Left lung (tissue), 10 donors: ENCODE data around the gene CAPRIN2. TPM values are rescaled to one million over a fixed set of nuclear protein-coding genes. Genes with fewer than 3 reads are reported as not detected.

Experiments used
- ATAC-seq: fragments of 200-7000 bp; cut with Tn5 transposase; one replicate; pipeline ENCODE4 v1.9.1; 2020; ENCODE audit warnings: moderate library complexity
- DNase-seq, 4 donors: peaks; one replicate each; pipeline ENCODE4 v3.0.0-alpha.2; 2013 to 2020
- H3K27ac ChIP-seq, 2 donors: fragments of 200-600 bp; sonication (generic) in 1 of 2; one replicate each; pipeline versions ENCODE4 v1.5.0 to v1.8.0; 2020 to 2021
- H3K27me3 ChIP-seq, 2 donors: fragments of 200-600 bp; sonication (generic) in 1 of 2; one replicate each; pipeline versions ENCODE4 v1.5.0 to v1.8.0; 2020 to 2021
- H3K36me3 ChIP-seq, 2 donors: fragments of 200-600 bp; sonication (generic) in 1 of 2; one replicate each; pipeline versions ENCODE4 v1.5.0 to v1.8.0; 2020 to 2021
- H3K4me1 ChIP-seq, 2 donors: fragments of 200-600 bp; one replicate each; pipeline ENCODE4 v1.8.0; 2021
- H3K4me3 ChIP-seq, 2 donors: fragments of 200-600 bp; sonication (generic) in 1 of 2; one replicate each; pipeline versions ENCODE4 v1.5.0 to v1.8.0; 2020 to 2021; ENCODE audit warnings: mild to moderate bottlenecking in 1 of 2
- H3K9me3 ChIP-seq, 2 donors: fragments of 200-600 bp; sonication (generic) in 1 of 2; one replicate each; pipeline versions ENCODE4 v1.5.0 to v1.8.0; 2020 to 2021
- intact Hi-C, 2 donors: fragments of 100-400 bp; cut with DNase I; formaldehyde crosslinking; loops; one replicate each; pipeline versions ENCODE4 v1.11.2 to v1.14.2; 2022
- polyA plus RNA-seq, 6 donors: library from polyadenylated mRNA; unstranded; fragments of 120-200 nt; gene quantifications; one replicate each; pipeline ENCODE4 v1.2.1, GENCODE V29; 2013; ENCODE audit not compliant: insufficient read length in 6 of 6
- total RNA-seq, 2 donors: library from RNA; stranded (reverse); fragmentation: NEBNext Ultra II Directional; extraction: Animal tissue kit (Norgen Biotek cat#: 25700); gene quantifications; one replicate each; pipeline ENCODE4 v1.2.1, GENCODE V29; 2021
- TF ChIP-seq, protein P1 (sequence below), 2 donors: fragments of 200-600 bp; sonication (generic) in 1 of 2; IDR thresholded peaks; one replicate each; pipeline versions ENCODE4 v1.5.0 to v1.8.0; 2021; ENCODE audit warnings: antibody characterized with exemption in 2 of 2
- donor health status: DM: no; HTN: yes; CAD: no.
- donor health status: DM: no; HTN: no; CAD: no.

CAPRIN2 gene
- total and polyA plus RNA-seq, 8 donors = 16.4 to 66.3 (median 46.0) TPM

DNA sequence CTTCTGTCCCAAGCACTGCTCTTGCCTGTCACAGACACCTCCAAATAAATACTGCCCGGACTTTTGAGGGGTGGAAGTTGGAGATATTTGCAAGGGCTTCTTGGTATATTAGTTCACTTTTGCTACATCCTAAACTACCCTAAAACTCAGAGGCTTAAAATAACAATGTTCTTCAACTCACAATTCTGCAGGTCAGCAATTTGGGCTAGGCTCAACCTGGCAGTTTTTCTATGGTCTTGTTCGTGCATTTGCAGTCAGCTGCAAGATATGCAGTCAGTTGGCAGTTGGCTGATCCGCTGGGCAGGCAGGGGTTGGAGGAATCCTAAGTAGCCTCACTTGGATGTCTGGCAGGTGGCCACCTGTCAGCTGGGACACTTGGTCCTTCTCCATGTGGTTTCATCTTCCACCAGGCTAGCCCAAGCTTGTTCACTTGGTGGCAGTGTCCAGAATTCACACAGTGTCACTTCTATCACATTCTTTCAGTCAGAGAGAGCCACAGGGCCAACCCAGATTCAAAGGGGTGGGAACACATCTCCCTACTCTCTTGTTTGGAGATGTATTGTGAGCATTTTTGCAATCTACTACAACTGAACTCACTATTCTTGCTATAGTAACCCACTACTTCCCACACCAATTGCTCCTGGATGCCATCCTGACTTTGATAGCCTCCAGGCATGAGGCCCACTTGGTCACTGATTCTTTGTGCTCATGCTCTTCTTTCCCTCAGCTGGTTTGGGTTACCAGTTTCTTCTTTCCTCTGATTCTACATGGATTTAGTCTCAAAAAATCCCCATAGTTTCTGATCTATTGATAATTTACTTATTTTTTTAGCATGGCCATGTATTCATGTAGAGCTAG is 27.8 kb upstream of the CAPRIN2 start:
- TF ChIP-seq, protein P1, sequence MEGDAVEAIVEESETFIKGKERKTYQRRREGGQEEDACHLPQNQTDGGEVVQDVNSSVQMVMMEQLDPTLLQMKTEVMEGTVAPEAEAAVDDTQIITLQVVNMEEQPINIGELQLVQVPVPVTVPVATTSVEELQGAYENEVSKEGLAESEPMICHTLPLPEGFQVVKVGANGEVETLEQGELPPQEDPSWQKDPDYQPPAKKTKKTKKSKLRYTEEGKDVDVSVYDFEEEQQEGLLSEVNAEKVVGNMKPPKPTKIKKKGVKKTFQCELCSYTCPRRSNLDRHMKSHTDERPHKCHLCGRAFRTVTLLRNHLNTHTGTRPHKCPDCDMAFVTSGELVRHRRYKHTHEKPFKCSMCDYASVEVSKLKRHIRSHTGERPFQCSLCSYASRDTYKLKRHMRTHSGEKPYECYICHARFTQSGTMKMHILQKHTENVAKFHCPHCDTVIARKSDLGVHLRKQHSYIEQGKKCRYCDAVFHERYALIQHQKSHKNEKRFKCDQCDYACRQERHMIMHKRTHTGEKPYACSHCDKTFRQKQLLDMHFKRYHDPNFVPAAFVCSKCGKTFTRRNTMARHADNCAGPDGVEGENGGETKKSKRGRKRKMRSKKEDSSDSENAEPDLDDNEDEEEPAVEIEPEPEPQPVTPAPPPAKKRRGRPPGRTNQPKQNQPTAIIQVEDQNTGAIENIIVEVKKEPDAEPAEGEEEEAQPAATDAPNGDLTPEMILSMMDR (IDR thresholded peaks at IDR 0.05) = no peak
- Histone ChIP-seq H3K36me3 (no peaks in the 10 kb centered on the region), H3K4me3 (no peak overlapping the region), H3K4me1 (no peaks in the 10 kb centered on the region), H3K9me3 (peaks cover 0 to 4% of the 10 kb centered on the region in 2 donors), H3K27me3 (no peaks in the 10 kb centered on the region), H3K27ac (no peak overlapping the region)
- intact Hi-C loops = no loop called here
- DNase-seq = no peak
- ATAC-seq = no peak

DNA sequence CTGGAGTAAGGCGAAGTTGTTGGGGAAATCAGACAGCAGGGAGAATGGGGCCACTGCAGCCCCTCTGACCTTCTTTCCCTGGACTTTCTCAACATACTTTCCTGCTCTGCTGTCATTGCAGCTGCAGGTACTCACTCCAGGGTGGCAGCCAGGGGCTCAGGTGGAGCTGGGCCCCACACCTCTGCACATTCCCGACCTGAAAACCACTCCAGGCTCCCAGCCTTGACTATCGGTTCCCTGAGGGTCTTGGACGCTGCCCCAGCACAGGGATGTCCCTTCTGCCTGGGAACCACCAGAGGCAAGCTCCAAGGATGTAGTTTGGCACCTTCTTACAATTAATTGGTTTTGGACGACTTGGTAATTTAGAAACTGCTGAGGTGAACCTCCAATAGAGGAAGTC is 24.8 kb upstream of the CAPRIN2 start:
- Histone ChIP-seq H3K36me3 (no peaks in the 10 kb centered on the region), H3K27ac (no peak overlapping the region), H3K9me3 (peaks cover 0 to 21% of the 10 kb centered on the region in 2 donors), H3K4me3 (no peak overlapping the region), H3K27me3 (no peaks in the 10 kb centered on the region), H3K4me1 (no peaks in the 10 kb centered on the region)
- intact Hi-C loops = no loop called here
- ATAC-seq (no peak), DNase-seq (no peak)
- TF ChIP-seq, protein P1 (IDR thresholded peaks at IDR 0.05) = no peak

DNA sequence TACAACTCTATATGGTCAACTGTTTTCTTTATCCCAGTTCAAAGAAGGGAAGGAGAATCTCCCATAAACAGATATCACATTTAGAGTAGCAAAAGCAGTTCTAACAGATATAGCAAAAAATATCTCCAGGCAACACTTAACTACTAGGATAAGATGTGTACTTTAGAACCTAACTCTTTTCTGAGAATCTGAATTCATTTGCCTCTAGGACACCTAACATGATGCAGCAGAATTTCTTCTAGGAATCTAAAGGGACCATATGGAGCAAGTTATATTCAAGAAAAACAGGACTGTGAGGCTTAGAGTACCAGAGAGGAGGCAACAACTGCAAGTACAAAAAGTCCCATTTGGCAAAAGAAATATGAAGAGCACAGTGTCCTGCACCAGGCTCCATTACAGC is 24.4 kb upstream of the CAPRIN2 start:
- DNase-seq = no peak

DNA sequence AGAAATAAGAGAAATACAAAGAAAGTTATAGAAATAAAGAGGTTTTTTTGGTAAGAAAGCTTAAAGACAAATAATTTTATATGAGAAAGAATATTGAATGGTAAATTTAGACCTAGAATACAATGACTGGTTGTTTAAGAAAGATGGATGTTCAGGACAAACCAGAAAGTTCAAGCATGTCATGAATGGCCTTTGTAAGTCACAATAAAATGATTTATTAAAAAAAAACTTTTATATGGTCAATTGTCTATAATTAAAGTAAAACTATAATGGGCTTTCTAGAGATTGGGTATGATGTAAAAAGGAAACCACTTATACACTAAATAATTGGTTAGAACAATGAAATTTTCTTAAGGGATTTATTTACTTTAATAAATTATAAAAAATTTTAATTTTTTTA is 19.8 kb upstream of the CAPRIN2 start:
- Histone ChIP-seq H3K4me3 (no peak overlapping the region), H3K9me3 (peaks cover 0 to 24% of the 10 kb centered on the region in 2 donors), H3K27ac (no peak overlapping the region), H3K27me3 (no peaks in the 10 kb centered on the region), H3K4me1 (no peaks in the 10 kb centered on the region), H3K36me3 (no peaks in the 10 kb centered on the region)
- ATAC-seq (no peak), DNase-seq (no peak)
- TF ChIP-seq, protein P1 (IDR thresholded peaks at IDR 0.05) = no peak
- intact Hi-C loops = no loop called here

More for the DNA sequence above, 24.4 kb upstream of the CAPRIN2 start:
- peaks cover 0 to 24% of the 10 kb centered on the region in 2 donors for H3K9me3 ChIP-seq
- TF ChIP-seq, protein P1 (IDR thresholded peaks at IDR 0.05) = no peak
- H3K27me3 ChIP-seq = no peaks in the 10 kb centered on the region
- H3K36me3 ChIP-seq = no peaks in the 10 kb centered on the region
- H3K4me3 ChIP-seq = no peak overlapping the region
- no peak overlapping the region for H3K27ac ChIP-seq
- intact Hi-C loops = no loop called here
- no peak for ATAC-seq
- H3K4me1 ChIP-seq = no peaks in the 10 kb centered on the region

DNA sequence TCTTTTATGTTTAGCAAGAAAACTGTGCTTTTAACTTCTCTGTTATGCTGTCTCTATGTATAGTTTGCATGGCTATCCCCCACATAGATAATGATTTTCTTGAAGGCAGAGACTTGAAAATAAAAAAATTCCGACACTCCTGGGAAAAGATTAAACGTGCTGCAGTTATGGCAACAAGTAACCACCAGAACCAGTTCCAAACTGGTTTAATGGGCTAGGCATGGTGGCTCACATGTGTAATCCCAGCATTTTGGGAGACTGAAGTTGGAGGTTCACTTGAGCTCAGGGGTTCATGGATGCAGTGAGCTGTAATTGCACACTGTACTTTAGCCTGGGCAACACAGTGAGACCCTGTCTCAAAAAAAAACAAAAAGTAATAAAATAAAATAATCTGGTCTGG is 15.1 kb upstream of the CAPRIN2 start:
- Histone ChIP-seq H3K4me3 (no peak overlapping the region), H3K27me3 (no peaks in the 10 kb centered on the region), H3K27ac (no peak overlapping the region), H3K36me3 (no peaks in the 10 kb centered on the region), H3K9me3 (peaks cover 0 to 5% of the 10 kb centered on the region in 2 donors), H3K4me1 (no peaks in the 10 kb centered on the region)
- no peak for ATAC-seq
- intact Hi-C loops = no loop called here
- TF ChIP-seq, protein P1 (IDR thresholded peaks at IDR 0.05) = no peak
- DNase-seq = no peak
